Endothelial cell of umbilical vein (primary cell): ENCODE data around the gene GNB2. TPM values are rescaled to one million over a fixed set of nuclear protein-coding genes. Genes with fewer than 3 reads are reported as not detected.

Experiments used
- BruUV-seq: library from RNA; stranded (reverse); fragments of 400-500 nt; replicated peaks from 2 replicates; lab custom pipeline; 2021; lab: Mats Ljungman, UMichigan
- CTCF ChIA-PET: fragments of 300-600, 350-600 bp; sonication (Branson Sonifier 250); formaldehyde crosslinking; loops from one replicate; lab custom pipeline; 2021; ENCODE audit warnings: antibody characterized with exemption, inconsistent platforms; lab: Charles Lee
- POLR2A ChIA-PET: fragments of 300-600, 350-600 bp; sonication (Branson Sonifier 250); formaldehyde crosslinking; loops from one replicate; lab custom pipeline; 2021; ENCODE audit warnings: antibody characterized with exemption, inconsistent platforms; lab: Charles Lee
- DNase-seq: peaks from one replicate; pipeline ENCODE4 v3.0.0-alpha.2; 2011; ENCODE audit warnings: low read depth, low spot score
- FAIRE-seq: peaks from 2 replicates; lab custom pipeline; 2011; peaks lifted over from hg19 to GRCh38; lab: Jason Lieb, UNC
- H2AFZ ChIP-seq: 2 replicates; pipeline ENCODE4 v1.6.0; 2012; ENCODE audit warnings: low read depth, low read length, control low read depth, inconsistent platforms
- H3K27ac ChIP-seq: 2 replicates; pipeline ENCODE4 v1.5.1; 2011; ENCODE audit warnings: low read depth, mild to moderate bottlenecking, control low read depth, low read length, moderate library complexity; ENCODE audit not compliant: insufficient read depth
- H3K27me3 ChIP-seq, 2 experiments: 2 replicates each; pipeline versions ENCODE4 v1.6.0 to v1.6.1; 2011; ENCODE audit warnings: low read length in 2 of 2, mixed read lengths in 1 of 2; ENCODE audit not compliant: control insufficient read depth in 2 of 2, insufficient read depth in 2 of 2
- H3K36me3 ChIP-seq, 2 experiments: 2 replicates in 1 of 2; 3 replicates in 1 of 2; pipeline ENCODE4 v1.5.1; 2011; ENCODE audit warnings: low read length in 2 of 2, mild to moderate bottlenecking in 1 of 2, moderate library complexity in 1 of 2; ENCODE audit not compliant: control insufficient read depth in 2 of 2, insufficient read depth in 2 of 2; ENCODE audit errors: extremely low read depth in 1 of 2
- H3K4me1 ChIP-seq: 3 replicates; pipeline ENCODE4 v1.5.1; 2011; ENCODE audit warnings: mild to moderate bottlenecking, low read length; ENCODE audit not compliant: control insufficient read depth, insufficient read depth; ENCODE audit errors: extremely low read depth
- H3K4me2 ChIP-seq: 2 replicates; pipeline ENCODE4 v1.6.1; 2011; ENCODE audit warnings: low read length, control low read depth, mixed read lengths; ENCODE audit not compliant: insufficient read depth
- H3K4me3 ChIP-seq, 3 experiments: fragments of 200-600 bp in 1 of 3; sonication (generic), shearing (Covaris generic) in 1 of 3; replicated peaks in 1 of 3; 2 replicates each; pipeline ENCODE4 v1.5.1; 2011 to 2016; ENCODE audit warnings: control low read depth in 3 of 3, low read length in 3 of 3, mild to moderate bottlenecking in 2 of 3, inconsistent platforms in 1 of 3, low read depth in 1 of 3, moderate library complexity in 1 of 3; ENCODE audit not compliant: insufficient read depth in 1 of 3
- H3K79me2 ChIP-seq: 2 replicates; pipeline ENCODE4 v1.6.0; 2012; ENCODE audit warnings: low read length, inconsistent platforms; ENCODE audit not compliant: control insufficient read depth, insufficient read depth
- H3K9ac ChIP-seq: replicated peaks from 2 replicates; pipeline ENCODE3; 2011; ENCODE audit warnings: low read length, control low read depth; ENCODE audit not compliant: insufficient read depth; ENCODE audit errors: extremely low read depth
- H3K9me1 ChIP-seq: replicated peaks from 3 replicates; pipeline ENCODE4 v1.6.0; 2011; ENCODE audit warnings: mild to moderate bottlenecking, low read length; ENCODE audit not compliant: control insufficient read depth, insufficient read depth; ENCODE audit errors: extremely low read depth
- H3K9me3 ChIP-seq: replicated peaks from 2 replicates; pipeline ENCODE4 v1.5.1; 2012; ENCODE audit warnings: low read length, inconsistent platforms; ENCODE audit not compliant: control insufficient read depth, insufficient read depth
- H4K20me1 ChIP-seq: replicated peaks from 2 replicates; pipeline ENCODE3; 2011; ENCODE audit warnings: mild to moderate bottlenecking, low read length; ENCODE audit not compliant: control insufficient read depth, insufficient read depth; ENCODE audit errors: extremely low read depth
- CTCF ChIP-seq, 2 donors: IDR thresholded peaks; 1 replicate in 1 of 2; 2 replicates in 1 of 2; pipeline ENCODE4 v1.5.1; 2011; ENCODE audit warnings: low read length in 2 of 2, mild to moderate bottlenecking in 2 of 2, moderate library complexity in 2 of 2, control low read depth in 1 of 2, inconsistent platforms in 1 of 2, low read depth in 1 of 2; ENCODE audit not compliant: insufficient read depth in 1 of 2; ENCODE audit errors: extremely low read depth in 1 of 2
- EZH2 ChIP-seq: IDR thresholded peaks from 2 replicates; pipeline ENCODE4 v1.6.1; 2012; ENCODE audit warnings: borderline replicate concordance, low read depth, mild to moderate bottlenecking, moderate library complexity, low read length, inconsistent platforms; ENCODE audit not compliant: severe bottlenecking
- FOS ChIP-seq: IDR thresholded peaks from 2 replicates; pipeline ENCODE4 v1.6.1; 2011; ENCODE audit warnings: mild to moderate bottlenecking, low read length, moderate library complexity, borderline replicate concordance; ENCODE audit not compliant: insufficient read depth
- GATA2 ChIP-seq: IDR thresholded peaks from 2 replicates; pipeline ENCODE4 v1.7.0; 2011; ENCODE audit warnings: low read depth, mild to moderate bottlenecking, moderate library complexity, mixed read lengths, low read length; ENCODE audit not compliant: insufficient read length, insufficient read depth
- JUN ChIP-seq: IDR thresholded peaks from 2 replicates; pipeline ENCODE4 v1.6.1; 2011; ENCODE audit warnings: borderline replicate concordance, low read depth; ENCODE audit not compliant: insufficient read length, insufficient read depth
- MAX ChIP-seq: IDR thresholded peaks from 2 replicates; pipeline ENCODE4 v1.6.1; 2011; ENCODE audit not compliant: insufficient read depth, insufficient read length
- MYC ChIP-seq: IDR thresholded peaks from one replicate; pipeline ENCODE4 v1.6.1; 2011; ENCODE audit warnings: mild to moderate bottlenecking, low read depth, low read length
- POLR2A ChIP-seq: IDR thresholded peaks from 2 replicates; pipeline ENCODE4 v1.6.1; 2012; ENCODE audit warnings: low read depth, mild to moderate bottlenecking, control low read depth, low read length
- POLR2AphosphoS5 ChIP-seq: IDR thresholded peaks from 2 replicates; pipeline ENCODE4 v1.6.1; 2012; ENCODE audit warnings: low read depth, mild to moderate bottlenecking, control low read depth, low read length, moderate library complexity; ENCODE audit not compliant: insufficient read depth
- dilution Hi-C: fragments of 300-500 bp; cut with MboI; formaldehyde crosslinking; loops from one replicate; pipeline ENCODE4 v1.15.0; 2019; ENCODE audit warnings: low sequenced_read_pairs; ENCODE audit not compliant: extremely low pct_ligation_motif_present
- intact Hi-C: fragments of 100-400 bp; cut with micrococcal nuclease; formaldehyde crosslinking; loops from one replicate; pipeline ENCODE4 v1.10.0; 2022
- polyA plus RNA-seq, 4 experiments: library from polyadenylated mRNA; depleted of rRNA in 3 of 4; stranded (reverse) in 3 of 4; unstranded in 1 of 4; fragments of >200 nt; gene quantifications; 2 replicates each; pipeline versions ENCODE4 v1.2.1 to v1.2.3, GENCODE V29; 2011 to 2012; ENCODE audit warnings: missing spikeins in 1 of 4
- total RNA-seq: library from RNA; stranded (reverse); gene quantifications from 2 replicates; pipeline ENCODE4 v1.2.3, GENCODE V29; 2021

GNB2 gene
- total and polyA plus RNA-seq, 2 donors (not counting 3 experiments of a cell fraction or from before 2014, with no cell fraction given) = 297 to 433 TPM

GRCh38 chr7:100640517-100641440 is 32.8 kb upstream of the GNB2 start:
- Histone ChIP-seq H3K27ac (no peak overlapping the region), H3K4me2 (no peak overlapping the region), H3K79me2 (no peaks in the 10 kb centered on the region), H3K9me3 (no peaks in the 10 kb centered on the region), H3K9me1 (no peaks in the 10 kb centered on the region), H3K27me3 (peaks cover 0 to 2% of the 10 kb centered on the region in 2 experiments), H3K4me3 (no peak overlapping the region), H3K36me3 (no peaks in the 10 kb centered on the region), H3K9ac (no peak overlapping the region), H2AFZ (no peak overlapping the region), H4K20me1 (no peaks in the 10 kb centered on the region), H3K4me1 (no peaks in the 10 kb centered on the region)
- dilution Hi-C loops (no loop called here), intact Hi-C loops (no loop called here)
- CTCF ChIA-PET = no interaction called here
- FAIRE-seq = no peak
- no TSS peak for BruUV-seq
- DNase-seq = no peak
- POLR2A ChIA-PET = no interaction called here
- TF ChIP-seq MAX (no peak), MYC (no peak), POLR2A (no peak)

- DNase-seq (no peak), FAIRE-seq (no peak)
- H3K79me2 ChIP-seq = no peaks in the 10 kb centered on the region
- TF ChIP-seq FOS = no peak
- no peak for TF ChIP-seq MAX
- no peak for TF ChIP-seq GATA2
- TF ChIP-seq EZH2 = no peak
- TF ChIP-seq POLR2A = no peak
- TF ChIP-seq MYC = no peak
- no peak for TF ChIP-seq POLR2AphosphoS5
- no peak for TF ChIP-seq JUN
- no peak for TF ChIP-seq CTCF (IDR thresholded peaks at IDR 0.05; ENCODE audit: extremely low read depth in 1 of 2, insufficient read depth in 1 of 2, low read depth in 1 of 2, low read length in 2 of 2)
- H3K4me2 ChIP-seq = no peak within 1 kb of the TSS
- dilution Hi-C loops = no loop called here
- H3K27ac ChIP-seq = no peak within 1 kb of the TSS
- ChIA-PET POLR2A (no interaction called here), CTCF (no interaction called here)
- H3K27me3 ChIP-seq = no peaks in the 10 kb centered on the region
- H2AFZ ChIP-seq = no peak within 1 kb of the TSS
- H4K20me1 ChIP-seq = no peaks in the 10 kb centered on the region
- H3K9me1 ChIP-seq = no peaks in the 10 kb centered on the region
- no peaks in the 10 kb centered on the region for H3K36me3 ChIP-seq
- no peak within 1 kb of the TSS for H3K4me3 ChIP-seq
- intact Hi-C loops = no loop called here
- no TSS peak for BruUV-seq
- H3K4me1 ChIP-seq = no peaks in the 10 kb centered on the region
- H3K9ac ChIP-seq = no peak within 1 kb of the TSS
- H3K9me3 ChIP-seq = no peaks in the 10 kb centered on the region
Measured at GRCh38 chr7:100641463-100641859, 32.1 kb upstream of the GNB2 start, which contains the start of gene TFR2. Gene TFR2 (minus strand): TSS chr7:100641552. CDS start chr7:100641509, 43 bp downstream.
